GM12878 (cell line): Measurements from ENCODE around the gene NHS. TPM values are rescaled to one million over a fixed set of nuclear protein-coding genes. Genes with fewer than 3 reads are reported as not detected.

Source experiments
- ATAC-seq: fragments of 200-7000 bp; cut with Tn5 transposase; 3 replicates; pipeline ENCODE4 v1.9.1; 2020; ENCODE audit warnings: mild to moderate bottlenecking, moderate library complexity
- BruUV-seq: library from RNA; stranded (reverse); fragments of 400-500 nt; replicated peaks from 2 replicates; lab custom pipeline; 2021; lab: Mats Ljungman, UMichigan
- CTCF ChIA-PET: fragments of 300-600 bp; sonication (Branson Sonifier 250); formaldehyde crosslinking; extraction: SDS; loops from one replicate; lab custom pipeline; 2021; ENCODE audit warnings: inconsistent platforms; lab: Yijun Ruan, JAX
- POLR2A ChIA-PET: fragments of 350-600 bp; formaldehyde crosslinking; extraction: SDS; loops from one replicate; lab custom pipeline; 2021; ENCODE audit warnings: inconsistent platforms; lab: Charles Lee
- RAD21 ChIA-PET: fragments of 300-600 bp; sonication (Branson Sonifier 250); formaldehyde crosslinking; loops from one replicate; lab custom pipeline; 2023; ENCODE audit warnings: antibody characterized with exemption; ENCODE audit not compliant: unreplicated experiment; lab: Charles Lee
- SMC1A ChIA-PET: fragments of 300-600 bp; sonication (Branson Sonifier 250); formaldehyde crosslinking; loops from one replicate; lab custom pipeline; 2023; ENCODE audit not compliant: unreplicated experiment, uncharacterized antibody; lab: Charles Lee
- DNase-seq: peaks from one replicate; pipeline ENCODE4 v3.0.0-alpha.2; 2011; ENCODE audit warnings: low read depth, low spot score
- FAIRE-seq: peaks from 3 replicates; lab custom pipeline; 2011; peaks lifted over from hg19 to GRCh38; lab: Jason Lieb, UNC
- H2AFZ ChIP-seq: 2 replicates; pipeline ENCODE4 v1.6.0; 2011; ENCODE audit warnings: low read depth, low read length, control low read depth; ENCODE audit not compliant: control insufficient read depth
- H3K27ac ChIP-seq: 2 replicates; pipeline ENCODE4 v1.5.1; 2011; ENCODE audit warnings: control low read depth; ENCODE audit not compliant: control insufficient read depth, insufficient read depth
- H3K27me3 ChIP-seq, 2 experiments: replicated peaks in 1 of 2; 2 replicates each; pipeline versions ENCODE4 v1.6.0 to v1.6.1; 2011; ENCODE audit warnings: low read length in 1 of 2; ENCODE audit not compliant: control insufficient read depth in 2 of 2, insufficient read depth in 2 of 2
- H3K36me3 ChIP-seq, 2 experiments: 2 replicates each; pipeline ENCODE4 v1.5.1; 2011; ENCODE audit warnings: low read length in 1 of 2; ENCODE audit not compliant: control insufficient read depth in 2 of 2, insufficient read depth in 2 of 2
- H3K4me1 ChIP-seq: 2 replicates; pipeline ENCODE4 v1.6.1; 2011; ENCODE audit warnings: mild to moderate bottlenecking, low read length, moderate library complexity, mixed read lengths; ENCODE audit not compliant: control insufficient read depth, insufficient read depth
- H3K4me2 ChIP-seq: 2 replicates; pipeline ENCODE4 v1.6.0; 2011; ENCODE audit warnings: control low read depth; ENCODE audit not compliant: control insufficient read depth, insufficient read depth
- H3K4me3 ChIP-seq: fragments of 200-600 bp; sonication (generic); 2 replicates; pipeline ENCODE4 v1.5.1; 2016
- H3K79me2 ChIP-seq: 2 replicates; pipeline ENCODE4 v1.6.0; 2011; ENCODE audit warnings: low read length; ENCODE audit not compliant: control insufficient read depth, insufficient read depth
- H3K9ac ChIP-seq: 2 replicates; pipeline ENCODE4 v1.8.0; 2011; ENCODE audit warnings: low read length, control low read depth, mixed read lengths; ENCODE audit not compliant: control insufficient read depth, insufficient read depth
- H3K9me3 ChIP-seq: replicated peaks from 3 replicates; pipeline ENCODE4 v1.5.1; 2011; ENCODE audit warnings: mild to moderate bottlenecking, low read length; ENCODE audit not compliant: control insufficient read depth, insufficient read depth
- H4K20me1 ChIP-seq: 2 replicates; pipeline ENCODE4 v1.6.0; 2011; ENCODE audit not compliant: control insufficient read depth, insufficient read depth
- BMI1 ChIP-seq: fragments of 450-650 bp; IDR thresholded peaks from 2 replicates; pipeline ENCODE4 v1.6.1; 2016; ENCODE audit warnings: mild to moderate bottlenecking, moderate library complexity, borderline replicate concordance
- CHD2 ChIP-seq: IDR thresholded peaks from 2 replicates; pipeline ENCODE4 v1.6.1; 2011; ENCODE audit warnings: low read depth, low read length, improper control_type of control experiment, borderline replicate concordance
- DPF2 ChIP-seq: fragments of 450-650 bp; IDR thresholded peaks from 2 replicates; pipeline ENCODE4 v1.6.1; 2017; ENCODE audit warnings: mild to moderate bottlenecking
- HDAC6 ChIP-seq: fragments of 200-600 bp; sonication (generic); IDR thresholded peaks from one replicate; pipeline ENCODE4 v1.8.0; 2017; ENCODE audit warnings: antibody characterized with exemption; ENCODE audit not compliant: unreplicated experiment
- LARP7 ChIP-seq: fragments of 450-650 bp; IDR thresholded peaks from 2 replicates; pipeline ENCODE4 v1.6.1; 2017; ENCODE audit warnings: mild to moderate bottlenecking
- MYB ChIP-seq: fragments of 150-350 bp; IDR thresholded peaks from 2 replicates; pipeline ENCODE4 v1.6.1; 2014; ENCODE audit warnings: mild to moderate bottlenecking, low read depth, low read length, borderline replicate concordance
- NR2F1 ChIP-seq: fragments of 450-650 bp; conservative IDR thresholded peaks from 2 replicates; pipeline ENCODE4 v1.6.1; 2017; ENCODE audit warnings: mild to moderate bottlenecking
- PML ChIP-seq: IDR thresholded peaks from 2 replicates; pipeline ENCODE4 v1.6.1; 2012; ENCODE audit warnings: low read length, inconsistent platforms
- POLR2A ChIP-seq: IDR thresholded peaks from 2 replicates; pipeline ENCODE4 v1.6.1; 2011; ENCODE audit warnings: low read depth, mild to moderate bottlenecking, low read length
- POLR2AphosphoS2 ChIP-seq: IDR thresholded peaks from 2 replicates; pipeline ENCODE4 v1.6.1; 2011; ENCODE audit warnings: low read depth, mild to moderate bottlenecking, low read length, improper control_type of control experiment, moderate library complexity
- RCOR1 ChIP-seq: conservative IDR thresholded peaks from 2 replicates; pipeline ENCODE4 v1.6.1; 2012; ENCODE audit warnings: low read depth, low read length, improper control_type of control experiment
- ZBED1 ChIP-seq: IDR thresholded peaks from 2 replicates; pipeline ENCODE4 v1.6.1; 2016; ENCODE audit warnings: borderline replicate concordance
- ZNF687 ChIP-seq: fragments of 450-650 bp; IDR thresholded peaks from 2 replicates; pipeline ENCODE4 v1.6.1; 2017; ENCODE audit warnings: mild to moderate bottlenecking, moderate library complexity
- ZZZ3 ChIP-seq: IDR thresholded peaks from 2 replicates; pipeline ENCODE4 v1.6.1; 2011; ENCODE audit warnings: low read depth; ENCODE audit not compliant: control insufficient read depth, insufficient read length
- WGBS: methylation state at CpG from one replicate; pipeline ENCODE4 v1.1.6; 2016; ENCODE audit warnings: low lambda C conversion rate; ENCODE audit not compliant: insufficient replicate concordance, insufficient coverage; ENCODE audit errors: missing lambda C conversion rate; 5-methylcytosine and 5-hydroxymethylcytosine counted together
- in situ Hi-C: fragments of 300-500 bp; cut with MboI; formaldehyde crosslinking; loops from 9 replicates; pipeline ENCODE4 v1.14.3; 2018; ENCODE audit warnings: mixed read lengths
- intact Hi-C: fragments of 100-400 bp; cut with micrococcal nuclease; formaldehyde crosslinking; loops from one replicate; pipeline ENCODE4 v1.14.2; 2022; ENCODE audit not compliant: unreplicated experiment
- polyA plus RNA-seq, 11 experiments: library from polyadenylated mRNA; depleted of rRNA in 4 of 11; unstranded in 6 of 11; stranded (reverse) in 5 of 11; fragments of >200 nt; fragmentation: Nextera tagmentation in 4 of 11; fragmentation: Illumina TruSeq in 1 of 11; extraction: Ambion mirVana in 4 of 11; extraction: Trizol in 1 of 11; gene quantifications; 1 replicate in 1 of 11; 2 replicates in 10 of 11; pipeline versions ENCODE4 v1.2.1 to v1.2.3, GENCODE V29; 2011 to 2016; ENCODE audit warnings: inconsistent platforms in 2 of 11, missing spikeins in 2 of 11, low read depth in 1 of 11
- total RNA-seq, 4 experiments: library from RNA; depleted of rRNA in 3 of 4; stranded (reverse); fragments of >200 nt in 3 of 4; fragmentation: Illumina TruSeq in 1 of 4; extraction: Trizol in 1 of 4; gene quantifications; 2 replicates each; pipeline versions ENCODE4 v1.2.1 to v1.2.3, GENCODE V29; 2013 to 2021
- TF ChIP-seq, protein P1 (sequence below): IDR thresholded peaks from 2 replicates; pipeline ENCODE4 v1.6.1; 2012; ENCODE audit warnings: low read depth, low read length, improper control_type of control experiment
- TF ChIP-seq, protein P2 (sequence below): fragments of 450-650 bp; IDR thresholded peaks from 2 replicates; pipeline ENCODE4 v1.6.1; 2017; ENCODE audit warnings: mild to moderate bottlenecking

The NHS gene
- total and polyA plus RNA-seq, 10 of the 15 experiments (the other 5 are each of a cell fraction or from before 2014, with no cell fraction given) = under 0.01 to 0.07 (median 0.03) TPM; not detected in 7

DNA sequence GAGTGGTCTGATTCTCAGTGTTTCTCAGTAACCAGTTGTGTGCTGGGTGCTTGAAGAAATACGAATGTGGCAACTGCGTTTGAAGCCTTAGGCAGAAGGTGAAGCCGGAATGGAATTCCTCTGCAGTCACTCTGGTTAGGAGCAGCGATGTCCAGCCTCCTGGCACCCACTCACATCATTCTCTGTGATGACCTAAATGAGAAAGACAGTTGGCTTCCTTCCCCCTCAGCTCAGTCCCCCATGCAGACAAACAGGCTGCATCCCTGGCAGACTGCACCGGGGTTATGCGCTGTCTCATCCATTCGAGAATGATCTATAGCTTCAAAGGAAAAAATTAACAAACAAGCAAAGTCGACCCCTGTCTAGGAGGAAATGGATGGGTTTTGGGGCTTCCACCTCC is 192.2 kb downstream of the NHS start:
- RAD21 ChIA-PET = no interaction called here
- Histone ChIP-seq H3K36me3 (no peaks in the 10 kb centered on the region), H3K4me1 (no peaks in the 10 kb centered on the region), H4K20me1 (no peaks in the 10 kb centered on the region), H2AFZ (no peak overlapping the region), H3K27me3 (no peaks in the 10 kb centered on the region), H3K4me2 (no peak overlapping the region), H3K4me3 (no peak overlapping the region), H3K27ac (no peak overlapping the region), H3K9ac (no peak overlapping the region), H3K9me3 (no peaks in the 10 kb centered on the region), H3K79me2 (no peaks in the 10 kb centered on the region)
- in situ Hi-C loops = no loop called here
- POLR2A ChIA-PET = no interaction called here
- ATAC-seq (no peak), DNase-seq (no peak), FAIRE-seq (no peak)
- SMC1A ChIA-PET = no interaction called here
- CTCF ChIA-PET = interaction anchor here (1.4 kb wide), 1 partner anchor 24 kb away, joined by 3 read pairs; no protein-coding TSS in a partner anchor
- intact Hi-C loops = no loop called here
- WGBS = 48% methylated on average over 8 of the region's 8 CpGs
- TF ChIP-seq ZBED1 = no peak
- no peak for TF ChIP-seq RCOR1
- no peak for TF ChIP-seq DPF2
- no peak for TF ChIP-seq BMI1
- no peak for TF ChIP-seq MYB
- no peak for TF ChIP-seq POLR2AphosphoS2
- TF ChIP-seq, protein P1, sequence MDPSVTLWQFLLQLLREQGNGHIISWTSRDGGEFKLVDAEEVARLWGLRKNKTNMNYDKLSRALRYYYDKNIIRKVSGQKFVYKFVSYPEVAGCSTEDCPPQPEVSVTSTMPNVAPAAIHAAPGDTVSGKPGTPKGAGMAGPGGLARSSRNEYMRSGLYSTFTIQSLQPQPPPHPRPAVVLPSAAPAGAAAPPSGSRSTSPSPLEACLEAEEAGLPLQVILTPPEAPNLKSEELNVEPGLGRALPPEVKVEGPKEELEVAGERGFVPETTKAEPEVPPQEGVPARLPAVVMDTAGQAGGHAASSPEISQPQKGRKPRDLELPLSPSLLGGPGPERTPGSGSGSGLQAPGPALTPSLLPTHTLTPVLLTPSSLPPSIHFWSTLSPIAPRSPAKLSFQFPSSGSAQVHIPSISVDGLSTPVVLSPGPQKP = no peak
- no peak for TF ChIP-seq ZNF687
- TF ChIP-seq POLR2A = no peak
- TF ChIP-seq LARP7 = no peak
- TF ChIP-seq, protein P2, sequence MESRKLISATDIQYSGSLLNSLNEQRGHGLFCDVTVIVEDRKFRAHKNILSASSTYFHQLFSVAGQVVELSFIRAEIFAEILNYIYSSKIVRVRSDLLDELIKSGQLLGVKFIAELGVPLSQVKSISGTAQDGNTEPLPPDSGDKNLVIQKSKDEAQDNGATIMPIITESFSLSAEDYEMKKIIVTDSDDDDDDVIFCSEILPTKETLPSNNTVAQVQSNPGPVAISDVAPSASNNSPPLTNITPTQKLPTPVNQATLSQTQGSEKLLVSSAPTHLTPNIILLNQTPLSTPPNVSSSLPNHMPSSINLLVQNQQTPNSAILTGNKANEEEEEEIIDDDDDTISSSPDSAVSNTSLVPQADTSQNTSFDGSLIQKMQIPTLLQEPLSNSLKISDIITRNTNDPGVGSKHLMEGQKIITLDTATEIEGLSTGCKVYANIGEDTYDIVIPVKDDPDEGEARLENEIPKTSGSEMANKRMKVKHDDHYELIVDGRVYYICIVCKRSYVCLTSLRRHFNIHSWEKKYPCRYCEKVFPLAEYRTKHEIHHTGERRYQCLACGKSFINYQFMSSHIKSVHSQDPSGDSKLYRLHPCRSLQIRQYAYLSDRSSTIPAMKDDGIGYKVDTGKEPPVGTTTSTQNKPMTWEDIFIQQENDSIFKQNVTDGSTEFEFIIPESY = no peak
- no peak for TF ChIP-seq NR2F1
- no peak for TF ChIP-seq HDAC6
- TF ChIP-seq CHD2 = no peak
- TF ChIP-seq ZZZ3 = no peak
- no peak for TF ChIP-seq PML
- BruUV-seq = no TSS peak
